ENCODE results near the gene FOXN3.
"Not testable (repeated sequence)": the region's sequence is repeated elsewhere in the genome, so short reads cannot be mapped to it uniquely, and the experiment has no call there.

Gene FOXN3

DNA sequence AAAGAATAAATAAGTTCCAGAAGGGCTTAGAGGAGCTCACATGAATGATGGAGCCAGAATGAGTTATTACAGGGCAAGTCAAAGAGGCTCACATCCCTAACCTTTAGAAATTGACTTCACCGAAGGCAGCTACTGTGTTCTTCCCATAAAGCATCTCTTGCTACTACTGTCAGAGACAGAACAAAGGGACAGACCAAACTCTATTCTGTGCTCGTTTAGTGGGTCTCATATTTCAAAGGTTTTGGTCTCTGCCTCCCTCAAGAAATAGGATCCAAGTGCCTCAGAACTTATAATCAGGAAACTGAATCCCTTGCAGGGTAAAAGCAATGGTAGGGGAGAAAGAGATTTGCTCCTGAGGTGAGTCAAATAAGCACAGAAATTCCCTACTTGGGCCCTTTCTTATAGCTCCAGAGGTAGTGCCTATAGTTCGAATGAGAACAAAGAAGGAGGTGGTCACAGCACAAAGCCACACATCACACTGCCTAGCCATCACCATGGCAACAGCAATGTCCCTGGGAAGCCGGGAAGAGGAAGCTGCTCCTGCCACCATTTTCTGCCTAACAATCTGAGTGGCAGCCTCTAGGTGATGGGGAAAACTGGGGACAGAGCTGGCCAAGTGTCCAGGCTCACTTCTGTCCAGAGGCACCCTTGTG is 294.9 kb downstream of the FOXN3 start:
- DNase-seq, result no peak

DNA sequence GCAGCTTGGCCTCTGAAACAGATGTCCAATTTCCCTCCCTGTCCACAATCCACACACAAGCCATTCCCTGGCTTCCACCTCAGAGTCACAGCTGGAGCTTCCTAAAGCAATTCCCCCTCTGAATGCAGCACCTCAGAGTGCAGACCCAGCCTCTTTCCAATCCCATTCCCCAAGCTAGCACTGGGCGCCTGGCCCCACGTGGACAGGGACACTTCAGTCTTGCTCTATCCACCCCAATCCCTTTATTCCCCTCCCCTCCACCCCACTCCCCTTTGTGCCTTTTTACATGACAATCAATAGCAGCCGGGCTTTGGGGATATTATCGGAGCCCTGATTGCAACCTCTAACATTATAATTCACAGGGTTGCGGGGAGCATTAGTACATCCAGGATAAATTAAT is 300.0 kb downstream of the FOXN3 start:
- no peak for DNase-seq

GRCh38 chr14:89114109-89114508 is 302.9 kb downstream of the FOXN3 start:
- DNase-seq, result no peak

DNA sequence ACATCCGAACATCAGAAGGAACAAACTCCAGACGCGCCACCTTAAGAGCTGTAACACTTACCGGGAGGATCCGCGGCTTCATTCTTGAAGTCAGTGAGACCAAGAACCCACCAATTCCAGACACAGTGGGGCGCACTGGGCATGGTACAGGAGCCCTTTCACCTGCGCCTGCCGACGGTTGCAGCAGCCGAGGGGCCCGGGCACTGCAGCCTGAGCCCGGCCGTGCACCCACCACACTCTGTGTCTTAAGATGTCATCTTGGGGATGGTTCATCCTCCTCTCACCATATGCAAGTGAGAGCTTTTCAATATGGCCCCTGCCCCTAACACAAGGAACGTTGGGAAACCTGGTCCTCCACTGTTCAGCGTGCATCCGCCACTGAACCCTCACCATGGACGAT is 304.3 kb downstream of the FOXN3 start:
- DNase-seq, result no peak

DNA sequence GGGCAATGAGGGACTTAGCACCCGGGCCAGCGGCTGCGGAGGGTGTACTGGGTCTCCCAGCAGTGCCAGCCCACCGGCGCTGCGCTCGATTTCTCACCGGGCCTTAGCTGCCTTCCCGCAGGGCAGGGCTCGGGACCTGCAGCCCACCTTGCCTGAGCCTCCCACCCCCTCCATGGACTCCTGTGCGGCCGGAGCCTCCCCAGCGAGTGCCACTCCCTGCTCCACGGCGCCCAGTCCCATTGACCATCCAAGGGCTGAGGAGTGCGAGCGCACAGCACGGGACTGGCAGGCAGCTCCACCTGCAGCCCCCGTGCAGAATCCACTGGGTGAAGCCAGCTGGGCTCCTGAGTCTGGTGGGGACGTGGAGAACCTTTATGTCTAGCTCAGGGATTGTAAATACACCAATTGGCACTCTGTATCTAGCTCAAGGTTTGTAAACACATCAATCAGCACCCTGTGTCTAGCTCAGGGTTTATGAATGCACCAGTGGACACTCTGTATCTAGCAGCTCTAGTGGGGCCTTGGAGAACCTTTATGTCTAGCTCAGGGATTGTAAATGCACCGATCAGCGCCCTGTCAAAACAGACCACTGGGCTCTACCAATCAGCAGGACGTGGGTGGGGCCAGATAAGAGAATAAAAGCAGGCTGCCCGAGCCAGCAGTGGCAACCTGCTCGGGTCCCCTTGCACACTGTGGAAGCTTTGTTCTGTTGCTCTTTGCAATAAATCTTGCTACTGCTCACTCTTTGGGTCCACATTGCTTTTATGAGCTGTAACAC is 305.1 kb downstream of the FOXN3 start:
- not testable (repeated sequence) for DNase-seq

DNA sequence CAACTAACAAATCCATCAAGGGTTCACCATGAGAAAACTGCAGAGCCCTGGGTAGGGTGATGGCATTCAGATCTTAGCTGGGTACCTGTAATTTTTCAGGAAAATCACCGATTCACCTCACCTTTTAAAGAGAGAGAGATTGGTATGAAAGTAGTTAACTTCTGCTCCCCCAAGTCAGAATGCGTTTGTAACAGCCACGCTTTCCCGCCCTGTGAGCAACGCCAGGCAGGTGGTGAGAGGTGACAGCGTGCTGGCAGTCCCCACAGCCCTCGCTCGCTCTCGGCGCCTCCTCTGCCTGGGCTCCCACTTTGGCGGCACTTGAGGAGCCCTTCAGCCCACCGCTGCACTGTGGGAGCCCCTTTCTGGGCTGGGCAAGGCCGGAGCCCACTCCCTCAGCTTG is 305.8 kb downstream of the FOXN3 start:
- DNase-seq, result not testable (repeated sequence)

DNA sequence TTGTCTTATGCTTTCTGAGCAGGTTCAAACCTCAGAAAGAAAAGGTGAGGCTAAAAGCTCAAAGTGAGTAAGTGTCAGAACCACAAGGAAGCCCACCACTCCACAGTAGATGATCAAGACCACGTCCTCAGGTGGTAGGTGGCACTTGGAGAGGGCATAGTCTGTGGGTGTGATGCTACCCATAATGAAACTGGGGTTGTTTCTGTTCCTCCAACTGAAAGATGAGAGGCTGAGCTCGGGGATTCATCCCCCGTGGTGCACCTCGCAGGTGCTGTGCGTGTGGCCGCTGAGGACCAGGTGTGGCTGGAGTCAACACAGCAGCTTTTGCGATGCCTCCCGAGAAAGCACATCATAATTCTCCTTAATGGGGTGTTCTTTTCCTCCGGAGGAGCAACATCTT is 306.9 kb downstream of the FOXN3 start:
- no peak for DNase-seq

GRCh38 chr14:89108608-89109007 is 308.4 kb downstream of the FOXN3 start:
- no peak for DNase-seq

- no peak for DNase-seq
These were observed 309.4 kb downstream of the FOXN3 start for GRCh38 chr14:89107626-89108025.
